Measurements from ENCODE around the gene DNAL1.
"Not testable (repeated sequence)": the region's sequence is repeated elsewhere in the genome, so short reads cannot be mapped to it uniquely, and the experiment has no call there.

DNAL1 gene

DNA sequence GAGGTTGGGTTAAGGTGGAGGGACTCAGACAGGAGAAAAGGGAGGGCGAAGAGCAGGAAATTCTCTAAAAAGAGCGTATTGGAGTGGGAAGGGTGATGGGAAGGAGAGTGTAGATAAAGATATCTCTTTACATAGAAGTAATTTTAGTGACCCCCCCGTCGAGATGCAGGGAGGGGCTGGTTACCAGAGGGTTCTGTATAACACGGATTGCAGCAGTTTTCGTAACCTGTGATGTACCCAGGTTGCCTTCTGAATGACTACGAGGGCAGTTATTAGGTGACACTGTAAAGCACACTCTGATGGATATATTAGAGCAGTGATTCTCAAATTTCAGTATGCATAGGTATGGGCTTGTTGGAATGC is 443 bp downstream of the DNAL1 start:
- DNase-seq = no peak

DNA sequence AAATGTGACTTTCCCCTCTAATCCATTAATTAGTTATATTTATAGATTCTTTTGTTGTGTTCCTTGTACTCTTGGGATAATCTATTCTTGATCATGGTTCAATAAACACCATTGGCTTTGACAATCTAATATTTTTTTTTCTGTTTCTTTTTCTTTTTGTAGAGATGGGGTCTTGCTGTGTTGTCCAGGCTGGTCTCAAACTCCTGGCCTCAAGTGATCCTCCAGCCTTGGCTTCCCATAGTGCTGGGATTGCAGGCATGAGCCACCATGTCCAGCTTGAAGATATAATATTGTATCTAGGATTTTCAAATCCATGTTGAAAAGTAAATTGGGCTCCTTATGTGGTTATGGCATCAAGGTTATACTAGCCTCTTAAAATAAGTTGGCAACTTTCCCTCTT is 6.2 kb downstream of the DNAL1 start:
- no peak for DNase-seq

DNA sequence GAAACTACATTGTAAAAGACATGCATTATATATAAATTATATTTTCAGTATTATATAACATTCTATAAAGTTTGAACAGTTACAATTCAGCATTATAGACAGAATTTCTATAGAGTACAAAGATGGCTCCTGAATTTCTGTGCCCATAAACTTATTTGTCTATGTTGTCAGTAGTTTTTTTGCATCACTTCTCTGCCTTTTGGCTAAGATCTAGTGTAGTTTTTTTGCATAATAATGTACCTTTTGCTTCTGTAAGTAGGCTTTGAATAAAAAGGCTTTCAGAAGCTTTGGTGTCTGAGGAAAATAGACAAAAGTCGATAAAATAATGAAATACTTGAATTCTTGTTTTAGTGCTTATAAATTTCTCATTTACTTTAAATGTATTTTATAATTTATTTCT is 11.1 kb downstream of the DNAL1 start:
- DNase-seq = no peak

DNA sequence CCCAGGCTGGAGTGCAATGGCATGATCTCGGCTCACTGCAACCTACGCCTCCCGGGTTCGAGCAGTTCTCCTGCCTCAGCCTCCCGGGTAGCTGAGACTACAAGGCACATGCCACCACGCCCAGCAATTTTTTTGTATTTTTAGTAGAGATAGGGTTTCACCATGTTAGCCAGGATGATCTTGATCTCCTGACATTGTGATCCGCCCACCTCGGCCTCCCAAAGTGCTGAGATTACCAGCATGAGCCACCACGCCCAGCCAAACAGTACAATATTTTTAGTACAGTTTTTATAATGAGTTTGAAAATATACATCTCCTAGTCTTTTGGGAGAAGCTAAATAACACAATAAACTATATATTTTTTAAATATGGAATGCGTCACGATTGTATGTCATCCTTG is 14.4 kb downstream of the DNAL1 start:
- not testable (repeated sequence) for DNase-seq

DNA sequence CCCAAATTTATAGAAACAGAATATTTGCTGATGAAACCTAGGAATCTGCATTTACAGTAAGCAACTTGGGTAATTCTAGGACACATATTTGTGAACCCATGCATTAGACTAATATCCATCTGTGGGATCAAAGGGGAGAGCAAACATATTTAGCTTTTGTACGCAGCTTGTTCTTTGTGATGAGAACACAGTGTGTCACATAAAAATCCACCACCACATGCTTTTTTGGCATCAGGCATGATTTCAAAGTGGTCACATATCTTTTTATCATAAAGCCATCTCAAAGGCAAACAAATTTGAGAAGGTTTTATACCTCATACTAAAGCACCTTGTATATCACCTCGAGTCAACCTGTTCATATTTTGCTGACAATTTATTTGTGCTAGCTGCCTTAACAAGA is 15.7 kb downstream of the DNAL1 start:
- DNase-seq = no peak

DNA sequence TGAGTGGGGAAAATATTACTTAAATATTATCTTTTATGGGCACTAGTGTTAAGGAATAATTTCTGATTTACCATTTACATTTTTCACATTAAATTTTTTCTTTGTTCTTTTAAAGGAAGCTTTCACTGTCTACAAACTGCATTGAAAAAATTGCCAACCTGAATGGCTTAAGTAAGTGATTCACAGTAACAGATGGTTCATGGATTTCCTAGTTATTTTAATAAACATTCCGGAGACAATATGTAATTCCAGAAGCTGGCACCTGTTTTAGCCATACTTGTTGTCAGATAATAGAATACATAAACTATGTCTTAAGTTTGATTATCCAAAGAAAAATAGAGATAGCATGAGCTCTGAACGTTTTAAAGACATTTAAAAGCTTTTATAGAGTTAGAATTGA is 17.1 kb downstream of the DNAL1 start:
- DNase-seq = no peak

DNA sequence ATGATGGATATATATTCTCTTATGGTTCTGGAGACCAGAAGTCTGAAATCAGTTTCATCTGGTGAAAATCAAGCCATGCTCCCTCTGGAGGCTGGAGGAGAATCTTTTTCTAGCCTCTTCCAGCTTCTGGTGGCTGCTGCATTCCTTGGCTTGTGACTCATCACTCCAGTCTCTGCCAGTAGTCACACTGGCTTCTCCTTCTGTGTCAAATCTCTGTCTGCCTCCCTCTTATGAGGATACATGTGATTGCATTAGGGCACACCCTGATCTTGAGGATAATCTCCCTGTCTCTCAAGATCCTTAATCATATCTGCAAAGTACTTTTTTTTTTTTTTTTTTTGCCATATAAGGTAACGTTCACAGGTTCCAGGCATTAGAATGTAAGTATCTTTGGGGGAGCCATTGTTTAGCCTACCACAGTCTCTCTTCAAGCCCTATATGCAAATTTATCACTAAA is 17.7 kb downstream of the DNAL1 start:
- no peak for DNase-seq

DNA sequence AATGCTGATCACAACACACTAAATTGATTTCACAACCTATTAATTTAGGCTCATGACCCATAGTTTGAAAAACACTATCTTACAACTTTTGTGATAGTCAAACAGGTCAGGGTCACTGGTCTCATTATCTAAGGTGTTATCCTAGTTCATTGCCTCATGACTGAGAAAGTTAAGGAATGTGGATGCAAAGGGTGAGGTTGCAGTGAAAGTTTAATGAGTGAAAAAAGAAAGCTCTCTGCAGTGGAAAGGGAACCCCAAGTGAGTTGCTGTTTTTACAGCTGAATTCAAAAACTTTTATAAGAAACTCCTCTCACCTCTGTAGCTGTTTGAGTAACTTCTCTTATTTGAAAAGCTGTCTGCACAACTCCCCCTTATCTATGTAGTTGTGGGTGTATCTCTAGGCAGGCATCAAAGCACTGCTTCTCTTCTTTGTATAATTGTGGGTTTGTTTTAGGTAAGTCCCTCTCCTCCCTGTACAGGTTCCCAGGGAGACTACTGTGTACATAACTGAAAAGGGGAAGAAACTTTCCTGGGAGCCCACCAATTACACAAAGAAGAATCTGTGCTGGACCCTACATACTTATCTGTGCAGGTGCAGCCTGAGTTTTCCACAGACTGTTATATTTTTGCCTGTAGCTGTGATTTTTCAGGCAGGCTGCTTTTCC is 18.9 kb downstream of the DNAL1 start:
- DNase-seq = no peak

DNA sequence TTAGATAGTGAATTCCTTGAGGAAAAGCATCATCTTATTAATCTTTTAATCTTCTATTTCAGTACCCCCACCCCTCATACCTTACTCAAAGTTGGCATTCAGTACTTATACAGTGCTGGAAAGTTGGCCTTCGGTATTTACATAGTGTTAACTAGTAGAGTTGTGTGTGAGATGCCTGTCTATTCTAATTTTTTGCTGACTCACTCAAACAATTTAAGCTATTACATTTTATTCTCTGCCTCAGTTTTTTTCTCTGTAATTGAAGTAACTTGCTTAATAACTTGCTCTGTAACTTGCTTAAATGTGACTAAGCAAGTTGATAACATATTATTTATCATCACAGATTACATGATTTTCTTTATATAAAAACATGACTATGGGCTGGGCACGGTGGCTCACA is 20.3 kb downstream of the DNAL1 start:
- no peak for DNase-seq

DNA sequence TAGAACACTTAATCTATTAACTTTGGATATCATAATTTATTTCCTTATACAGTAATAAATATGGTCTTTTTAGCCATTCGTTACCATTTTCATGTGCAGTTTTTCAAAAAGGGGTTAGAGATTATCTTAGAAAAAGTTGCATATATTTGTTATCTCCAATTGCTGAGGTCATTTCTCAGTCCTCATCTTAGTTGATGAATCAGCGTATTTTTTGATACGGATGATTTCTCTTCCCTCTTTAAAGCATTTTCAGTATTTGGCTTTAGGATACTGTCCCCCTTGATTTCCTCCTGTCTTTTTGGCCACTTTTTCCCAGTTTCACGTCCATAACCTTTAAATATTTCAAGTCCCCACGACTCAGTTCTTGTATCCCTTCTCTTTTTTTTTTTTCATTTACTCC is 21.8 kb downstream of the DNAL1 start:
- no peak for DNase-seq

DNA sequence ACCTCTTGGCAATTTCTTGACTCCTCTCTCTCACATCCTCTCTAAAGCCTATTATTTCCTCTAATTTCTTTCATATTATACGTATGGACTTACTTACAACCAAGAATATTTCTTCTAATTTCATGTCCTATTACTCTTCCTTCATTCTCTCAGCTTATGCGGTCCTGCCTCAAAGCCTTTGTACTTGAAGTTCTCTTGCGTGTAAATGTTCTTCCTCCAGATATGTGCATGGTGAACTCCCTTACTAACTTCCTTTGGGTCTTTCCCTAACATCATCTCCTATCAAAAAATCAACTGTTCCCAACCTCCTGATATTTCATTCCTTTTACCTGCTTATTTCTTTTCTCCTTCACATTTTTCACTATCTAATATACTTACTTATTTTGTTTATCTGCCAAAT is 23.1 kb downstream of the DNAL1 start:
- no peak for DNase-seq

DNA sequence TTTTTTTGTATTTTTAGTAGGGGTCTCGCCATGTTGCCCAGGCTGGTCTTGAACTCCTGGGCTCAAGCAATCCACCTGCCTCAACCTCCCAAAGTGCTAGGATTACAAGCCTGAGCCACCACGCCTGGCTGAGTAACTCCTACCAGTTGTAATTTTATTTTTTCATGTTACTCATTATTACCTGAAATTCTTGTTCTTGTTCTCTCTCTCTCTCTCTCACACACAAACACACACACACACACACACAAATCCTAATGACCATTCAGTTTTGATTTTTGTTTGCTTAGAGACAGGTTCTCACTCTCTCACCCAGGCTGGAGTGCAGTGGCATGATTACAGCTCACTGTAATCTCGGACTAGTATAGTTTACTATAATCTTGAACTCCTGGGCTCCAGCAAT is 30.2 kb downstream of the DNAL1 start:
- no peak for DNase-seq

DNA sequence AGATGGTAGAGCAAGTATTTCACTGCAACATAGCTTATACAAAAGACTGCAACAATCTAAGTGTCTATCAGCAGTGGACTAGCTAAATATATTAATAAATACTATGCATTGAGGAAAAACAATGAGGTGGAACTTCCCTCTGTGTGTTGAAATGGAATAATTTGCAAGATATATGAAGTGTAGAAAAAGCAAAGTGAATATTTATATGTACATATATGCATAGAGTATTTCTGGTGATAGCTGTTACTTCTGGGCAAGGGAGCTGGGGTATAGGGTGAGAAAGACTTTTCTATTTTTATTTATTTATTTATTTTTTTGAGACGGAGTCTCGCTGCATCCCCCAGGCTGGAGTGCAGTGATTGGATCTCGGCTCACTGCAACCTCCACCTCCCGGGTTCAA is 33.9 kb downstream of the DNAL1 start:
- no peak for DNase-seq

DNA sequence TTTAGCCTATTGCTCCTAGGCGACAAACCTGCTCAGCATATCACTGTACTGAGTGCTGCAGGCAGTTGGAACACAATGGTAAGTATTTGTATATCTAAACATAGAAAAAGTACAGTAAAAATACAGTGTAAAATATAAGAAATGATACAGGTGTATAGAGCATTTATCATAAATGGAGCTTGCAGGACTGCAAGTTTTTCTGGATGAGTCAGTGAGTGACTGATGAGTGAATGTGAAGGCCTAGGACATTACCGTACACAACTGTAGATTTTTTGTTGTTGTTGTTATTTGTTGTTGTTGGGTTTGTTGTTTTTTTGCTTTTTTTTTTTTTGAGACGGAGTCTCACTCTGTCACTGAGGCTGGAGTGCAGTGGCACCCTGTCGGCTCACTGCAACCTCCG is 36.0 kb downstream of the DNAL1 start:
- no peak for DNase-seq

DNA sequence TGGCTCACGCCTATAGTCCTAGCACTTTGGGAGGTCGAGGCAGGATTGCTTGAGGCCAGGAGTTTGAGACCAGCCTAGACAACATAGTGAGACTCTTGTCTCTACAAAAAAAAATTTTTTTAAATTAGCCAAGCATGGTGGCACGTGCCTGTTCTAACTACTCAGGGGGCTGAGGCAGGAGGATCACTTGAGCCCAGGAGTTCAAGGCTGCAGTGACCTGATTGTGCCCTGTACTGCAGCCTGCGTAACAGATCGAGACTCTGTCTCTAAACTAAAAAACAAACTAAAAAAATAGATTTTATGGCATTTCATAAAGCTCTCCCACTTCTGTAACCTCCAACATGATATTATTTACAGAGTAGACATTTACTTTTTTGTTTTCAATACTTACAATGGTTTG is 39.8 kb downstream of the DNAL1 start:
- no peak for DNase-seq

DNA sequence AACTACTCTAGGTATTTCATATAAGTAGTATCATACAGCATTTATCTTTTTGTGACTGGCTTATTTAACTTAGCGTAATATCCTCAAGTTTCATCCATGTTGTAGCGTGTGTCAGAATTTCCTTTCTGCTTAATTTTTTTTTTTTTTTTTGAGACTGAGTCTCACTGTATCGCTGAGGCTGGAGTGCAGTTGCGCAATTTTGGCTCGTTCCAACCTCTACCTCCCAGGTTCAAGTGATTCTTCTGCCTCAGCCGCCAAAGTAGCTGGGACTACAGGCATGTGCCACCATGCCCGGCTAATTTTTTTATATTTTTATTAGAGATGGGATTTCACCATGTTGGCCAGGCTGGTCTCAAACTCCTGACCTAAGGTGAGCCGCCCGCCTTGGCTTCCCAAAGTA is 40.5 kb downstream of the DNAL1 start:
- no peak for DNase-seq

DNA sequence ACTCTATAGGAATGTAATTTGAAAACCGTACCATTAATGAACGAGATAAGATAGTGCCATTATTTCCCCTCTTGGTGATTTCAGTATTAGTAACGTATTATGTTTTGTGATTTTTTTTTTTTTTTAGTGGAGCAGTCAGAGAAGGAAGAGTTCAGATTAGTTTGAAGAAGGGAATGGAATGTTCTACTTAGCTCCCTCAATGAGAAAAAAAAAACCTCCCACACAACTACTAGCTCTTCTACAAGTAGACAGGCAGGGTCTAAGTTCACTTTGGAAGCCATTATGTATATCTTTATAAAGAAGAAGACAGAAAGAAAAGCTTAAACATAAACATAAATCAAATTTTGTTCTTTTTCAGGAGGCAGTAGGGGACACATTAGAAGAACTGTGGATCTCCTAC is 42.1 kb downstream of the DNAL1 start:
- DNase-seq = no peak

DNA sequence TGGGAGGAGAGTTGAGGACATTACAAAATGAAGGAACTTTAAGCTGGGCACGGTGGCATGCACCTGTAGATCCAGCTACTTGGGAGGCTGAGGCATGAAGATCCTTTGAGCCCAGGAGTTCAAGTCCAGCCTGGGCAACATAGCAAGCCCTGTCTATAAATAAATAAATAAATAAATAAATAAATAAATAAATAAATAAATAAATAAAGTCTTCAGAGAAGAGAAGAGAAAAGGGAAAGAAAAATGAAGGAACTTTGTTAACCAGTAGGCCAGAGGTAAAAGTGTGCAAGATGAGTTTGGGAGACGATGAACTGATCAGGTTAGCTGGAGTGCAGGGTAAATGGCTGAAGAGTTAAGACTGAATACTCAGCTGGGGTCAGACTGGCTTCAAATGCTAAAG is 49.3 kb downstream of the DNAL1 start:
- no peak for DNase-seq

DNA sequence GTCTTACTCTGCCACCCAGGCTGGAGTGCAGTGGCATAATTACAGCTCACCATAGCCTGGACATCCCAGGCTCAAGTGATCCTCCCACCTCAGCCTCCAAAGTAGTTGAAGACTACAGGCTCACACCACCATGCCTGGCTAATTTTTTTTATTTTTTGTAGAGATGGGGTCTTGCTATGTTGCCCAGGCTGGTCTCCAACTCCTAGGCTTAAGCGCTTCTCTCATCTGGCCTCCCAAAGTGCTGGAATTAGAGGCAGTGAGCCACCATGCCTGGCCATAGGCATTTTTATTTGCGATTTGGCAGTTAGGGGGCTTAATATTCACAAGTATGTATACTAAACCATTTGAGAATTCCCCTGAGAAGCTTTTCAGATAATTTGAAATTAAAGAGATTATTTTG is 50.3 kb downstream of the DNAL1 start:
- no peak for DNase-seq

DNA sequence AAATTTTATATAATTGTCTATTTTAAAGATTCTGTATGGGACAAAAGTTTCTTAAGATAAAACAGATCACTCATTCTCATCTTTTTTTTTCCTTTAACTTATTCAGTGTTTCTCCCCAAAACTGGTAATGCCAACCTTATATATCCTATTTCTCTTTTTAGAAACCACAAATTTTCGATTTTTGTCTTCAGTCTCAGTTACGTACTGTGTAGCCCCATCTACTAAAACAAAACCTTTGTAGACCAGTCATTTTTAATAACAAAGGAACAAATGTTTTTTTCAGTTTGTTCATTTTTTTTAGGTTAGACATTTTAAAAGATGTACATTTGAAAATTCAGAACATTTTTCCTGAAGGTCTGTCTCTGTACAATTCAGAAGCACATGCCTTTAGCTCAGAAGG is 51.2 kb downstream of the DNAL1 start:
- DNase-seq = no peak

DNA sequence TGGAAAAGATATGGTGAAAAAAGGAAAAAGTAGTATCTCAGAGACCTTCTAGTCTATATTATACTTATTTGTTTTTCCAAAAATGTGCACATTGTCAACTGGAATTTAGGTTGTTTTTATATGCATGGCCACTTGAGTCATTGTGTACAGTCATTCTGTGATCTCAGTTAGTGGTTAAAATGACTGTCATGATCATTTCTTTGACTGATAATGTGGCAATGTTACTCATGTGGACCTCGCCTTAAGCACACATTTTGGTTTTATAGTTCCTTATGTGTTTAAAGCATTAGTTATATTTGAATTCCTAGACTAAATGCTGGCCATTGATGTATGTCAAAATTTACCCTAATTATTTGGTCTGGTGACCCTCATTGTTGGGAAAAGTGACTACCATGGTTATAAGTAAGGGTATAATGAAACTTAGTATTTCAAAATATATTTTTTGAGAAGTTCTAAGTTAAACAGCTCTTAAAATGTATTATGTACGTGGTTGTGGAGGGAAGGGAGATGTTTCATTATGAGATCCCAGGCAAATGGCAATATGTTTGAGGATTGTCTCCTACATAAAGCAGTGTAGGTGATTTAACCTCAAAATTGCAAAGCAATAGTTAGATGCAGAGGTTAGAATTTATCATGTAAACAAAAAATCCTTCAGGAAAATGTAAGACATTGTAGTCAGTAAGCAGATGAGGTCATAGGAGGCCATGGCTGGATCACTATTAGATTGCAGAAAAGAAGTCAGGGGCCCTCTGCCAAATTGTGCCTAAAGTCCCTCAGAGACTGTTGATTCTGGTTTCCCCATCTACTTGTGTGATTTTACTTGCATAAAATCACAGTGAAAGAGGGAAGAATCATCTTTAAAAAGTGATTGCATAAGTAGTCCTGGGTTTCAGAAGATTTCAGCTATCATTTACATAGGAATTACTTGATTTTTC is 51.9 kb downstream of the DNAL1 start:
- DNase-seq = no peak

DNA sequence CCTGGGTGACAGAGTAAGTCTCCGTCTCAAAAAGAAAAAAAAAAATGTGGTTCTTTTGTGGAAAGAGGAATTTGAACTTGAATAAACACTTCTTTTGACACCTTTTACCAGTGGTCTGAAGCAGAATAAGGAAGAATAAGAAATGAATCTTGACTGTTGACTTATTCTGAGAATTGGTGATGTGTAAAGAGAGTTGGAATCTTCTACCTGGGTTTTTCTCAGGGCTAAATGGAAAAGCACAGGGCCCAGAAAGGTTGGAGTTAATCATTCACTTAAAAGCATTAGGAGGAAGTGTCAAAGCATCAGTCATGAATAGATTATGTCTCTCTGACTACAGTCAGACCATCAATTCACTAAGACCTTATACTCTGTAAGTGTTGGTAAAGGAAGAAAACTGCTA is 55.5 kb downstream of the DNAL1 start:
- no peak for DNase-seq

DNA sequence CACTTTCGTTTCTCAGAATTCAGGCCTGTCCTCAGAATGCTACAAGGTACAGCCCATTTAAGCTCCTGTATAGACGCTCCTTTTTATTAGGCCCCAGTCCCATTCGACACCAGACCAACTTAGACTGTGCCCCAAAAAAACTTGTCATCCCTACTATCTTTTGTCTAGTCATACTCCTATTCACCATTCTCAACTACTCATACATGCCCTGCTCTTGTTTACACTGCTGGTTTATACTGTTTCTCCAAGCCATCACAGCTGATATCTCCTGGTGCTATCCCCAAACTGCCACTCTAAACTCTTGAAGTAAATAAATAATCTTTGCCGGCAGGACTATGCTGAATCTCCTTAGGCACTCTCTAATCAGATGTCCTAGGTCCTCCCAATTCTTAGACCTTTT is 63.3 kb downstream of the DNAL1 start:
- not testable (repeated sequence) for DNase-seq

DNA sequence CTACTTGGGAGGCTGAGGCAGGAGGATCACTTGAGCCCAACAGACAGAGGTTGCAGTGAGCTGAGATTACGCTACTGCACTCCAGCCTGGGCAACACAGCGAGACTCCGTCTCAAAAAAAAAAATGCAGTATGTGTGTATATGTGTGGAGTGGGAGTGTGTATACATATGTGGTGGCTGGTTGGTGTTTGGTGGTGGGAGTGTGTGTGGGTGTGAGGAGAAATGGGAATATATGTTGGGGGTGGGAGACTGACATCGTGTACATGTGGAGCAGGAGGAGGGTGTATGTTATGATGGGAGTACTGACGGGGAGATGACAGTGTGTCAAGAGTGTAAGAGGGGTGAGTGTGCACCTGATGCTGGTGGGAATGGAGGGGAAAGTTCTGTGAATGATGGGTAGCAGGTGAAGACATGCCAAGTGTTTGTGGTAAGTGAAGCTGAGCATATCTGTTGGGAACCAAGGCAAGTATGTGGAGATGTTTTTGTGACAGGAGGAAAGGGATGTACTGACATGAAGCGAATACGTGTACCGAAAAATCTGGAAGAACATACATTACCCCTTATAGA is 65.2 kb downstream of the DNAL1 start:
- no peak for DNase-seq

All from activated CD4-positive, alpha-beta T cell treated with anti-CD3 and anti-CD28 coated beads for 4 hours (primary cell).